Activated CD8-positive, alpha-beta memory T cell treated with anti-CD3 and anti-CD28 coated beads for 36 hours (primary cell): ENCODE measurements around the gene ENTPD5. TPM values are rescaled to one million over a fixed set of nuclear protein-coding genes. Genes with fewer than 3 reads are reported as not detected.

Source experiments
- total RNA-seq, 2 experiments: library from RNA; stranded (reverse); gene quantifications; one replicate each; pipeline ENCODE4 v1.2.3, GENCODE V29; 2021

The ENTPD5 gene
- total RNA-seq, 2 experiments from 2014 or later: 12.6 to 12.8 TPM

Other genes with a start within 250 kb of the ENTPD5 start
- gene PTGR2, start 167.5 kb downstream of the ENTPD5 start, total RNA-seq: 1 to 10 TPM; 4.5 to 5.0 TPM
- gene ZNF410, start 132.4 kb downstream of the ENTPD5 start, total RNA-seq: 10 to 100 TPM; 66.1 to 66.7 TPM
- gene FAM161B, start 69.2 kb downstream of the ENTPD5 start, total RNA-seq: 1 to 10 TPM; 1.2 to 1.4 TPM
- 10 to 100 TPM; 18.2 to 20.3 TPM for gene COQ6, start 69.0 kb downstream of the ENTPD5 start, total RNA-seq
- gene BBOF1, start 61 bp upstream of the ENTPD5 start, total RNA-seq: 1 to 10 TPM; 2.0 to 2.7 TPM
- gene ALDH6A1, start 65.2 kb upstream of the ENTPD5 start, total RNA-seq: 10 to 100 TPM; 12.3 to 12.4 TPM
- 10 to 100 TPM; 16.6 to 17.7 TPM for gene LIN52, start 65.7 kb upstream of the ENTPD5 start, total RNA-seq
- gene VSX2, start 220.2 kb upstream of the ENTPD5 start, total RNA-seq: not detected